HUES6 (cell line): ENCODE data around the gene TMC3.

ENCODE experiments used
- H3K27ac ChIP-seq: 2 replicates; pipeline ENCODE4 v1.7.0; 2013; ENCODE audit warnings: low read depth, mild to moderate bottlenecking, low read length, inconsistent platforms
- H3K27me3 ChIP-seq: 2 replicates; pipeline ENCODE4 v1.6.1; 2013; ENCODE audit warnings: low read length; ENCODE audit not compliant: control insufficient read depth, insufficient read depth
- H3K36me3 ChIP-seq: 2 replicates; pipeline ENCODE4 v1.6.1; 2013; ENCODE audit warnings: low read length; ENCODE audit not compliant: control insufficient read depth, insufficient read depth
- H3K4me1 ChIP-seq: 2 replicates; pipeline ENCODE4 v1.6.1; 2013; ENCODE audit warnings: low read length; ENCODE audit not compliant: control insufficient read depth, insufficient read depth
- H3K4me3 ChIP-seq: 2 replicates; pipeline ENCODE4 v1.5.1; 2013; ENCODE audit warnings: low read depth, low read length
- H3K9ac ChIP-seq: one replicate; pipeline ENCODE4 v1.6.1; 2013; ENCODE audit warnings: mild to moderate bottlenecking, low read length
- H3K9me3 ChIP-seq: 2 replicates; pipeline ENCODE4 v1.6.1; 2013; ENCODE audit warnings: low read depth, low read length; ENCODE audit not compliant: control insufficient read depth, insufficient read depth

The TMC3 gene

GRCh38 chr15:81298611-81299010 is 75.4 kb downstream of the TMC3 start:
- Histone ChIP-seq H3K9ac (no peak overlapping the region), H3K36me3 (no peaks in the 10 kb centered on the region), H3K27ac (no peak overlapping the region), H3K9me3 (no peaks in the 10 kb centered on the region), H3K4me1 (peaks cover 22% of the 10 kb centered on the region), H3K27me3 (no peaks in the 10 kb centered on the region), H3K4me3 (no peak overlapping the region)

DNA sequence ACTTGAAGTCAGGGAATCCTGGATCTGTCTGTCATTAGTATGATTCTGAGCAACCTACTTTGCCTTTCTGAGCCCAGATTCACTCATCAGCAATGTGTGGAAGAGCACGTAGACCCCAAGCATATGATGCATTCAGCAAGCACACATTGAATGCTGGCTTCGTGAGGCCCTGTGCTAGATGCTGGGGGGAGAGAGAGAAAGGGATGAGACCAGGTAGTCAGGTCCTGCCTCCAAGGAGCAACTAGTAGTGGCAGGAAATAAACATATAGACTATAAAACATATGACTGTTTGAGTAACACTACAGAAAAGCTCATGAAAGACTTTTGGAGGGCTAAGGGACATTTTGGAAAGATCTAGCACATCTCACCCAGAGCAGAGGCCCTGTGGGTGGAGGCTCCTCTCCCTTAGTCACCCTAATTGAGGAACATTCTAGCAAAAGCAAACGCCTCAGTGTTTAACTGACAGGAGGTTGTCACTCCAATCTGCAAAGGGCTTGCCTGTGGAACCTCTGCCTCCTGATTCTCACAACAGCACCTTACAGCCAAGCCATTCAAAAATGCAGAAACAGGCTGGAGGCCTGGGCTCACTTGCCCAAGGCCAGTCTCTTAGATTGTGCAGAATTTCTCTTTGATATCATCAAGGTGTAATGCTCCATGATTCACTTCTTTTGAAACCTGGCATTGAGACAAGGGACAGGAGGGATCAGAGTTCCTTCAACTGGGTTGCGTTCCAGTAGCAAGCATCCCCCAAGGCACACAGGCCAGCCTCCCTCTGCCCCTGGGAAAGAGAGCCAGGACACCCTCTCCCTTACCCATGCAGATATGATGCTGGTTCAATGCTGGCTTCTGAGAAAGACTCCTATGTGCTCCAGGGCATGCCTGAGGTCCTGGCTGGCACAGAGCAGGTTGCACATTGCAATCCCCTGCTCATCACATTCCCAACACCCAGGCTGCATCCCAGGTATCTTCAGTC is 76.1 kb downstream of the TMC3 start:
- no peaks in the 10 kb centered on the region for H3K9me3 ChIP-seq
- no peak overlapping the region for H3K27ac ChIP-seq
- H3K4me3 ChIP-seq: no peak overlapping the region
- peaks cover 20% of the 10 kb centered on the region for H3K4me1 ChIP-seq
- no peak overlapping the region for H3K9ac ChIP-seq
- no peaks in the 10 kb centered on the region for H3K36me3 ChIP-seq
- no peaks in the 10 kb centered on the region for H3K27me3 ChIP-seq

- Histone ChIP-seq H3K36me3 (no peaks in the 10 kb centered on the region), H3K27me3 (no peaks in the 10 kb centered on the region), H3K9ac (no peak overlapping the region), H3K4me1 (peaks cover 20% of the 10 kb centered on the region), H3K27ac (no peak overlapping the region), H3K4me3 (no peak overlapping the region), H3K9me3 (no peaks in the 10 kb centered on the region)
These were observed 76.9 kb downstream of the TMC3 start for GRCh38 chr15:81297147-81297572.

GRCh38 chr15:81296673-81297072 is 77.3 kb downstream of the TMC3 start:
- no peak overlapping the region for H3K4me3 ChIP-seq
- no peaks in the 10 kb centered on the region for H3K27me3 ChIP-seq
- H3K4me1 ChIP-seq: peaks cover 20% of the 10 kb centered on the region
- H3K27ac ChIP-seq: no peak overlapping the region
- no peaks in the 10 kb centered on the region for H3K9me3 ChIP-seq
- H3K9ac ChIP-seq: no peak overlapping the region
- no peaks in the 10 kb centered on the region for H3K36me3 ChIP-seq

DNA sequence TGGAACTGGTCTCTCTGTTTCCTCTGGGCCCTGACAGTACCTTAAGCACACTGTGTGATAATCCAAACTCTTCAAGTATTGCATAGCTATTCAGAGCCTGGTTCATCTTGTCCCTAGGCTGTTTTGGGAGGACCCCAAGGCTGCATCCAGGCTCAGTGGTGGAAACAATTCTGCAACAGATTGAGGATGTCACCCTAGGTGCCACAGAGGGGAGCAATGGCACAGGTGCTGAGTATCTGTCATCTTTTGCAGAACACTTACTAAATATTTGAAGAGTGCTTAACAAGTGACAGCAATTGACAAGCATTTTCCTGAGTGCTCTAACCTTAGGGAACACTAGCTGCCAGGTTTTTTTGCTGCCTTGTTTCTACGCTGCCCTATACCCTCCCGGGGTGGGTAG is 77.8 kb downstream of the TMC3 start:
- Histone ChIP-seq H3K27ac (no peak overlapping the region), H3K27me3 (no peaks in the 10 kb centered on the region), H3K4me3 (no peak overlapping the region), H3K36me3 (no peaks in the 10 kb centered on the region), H3K9ac (no peak overlapping the region), H3K9me3 (no peaks in the 10 kb centered on the region), H3K4me1 (peaks cover 20% of the 10 kb centered on the region)

DNA sequence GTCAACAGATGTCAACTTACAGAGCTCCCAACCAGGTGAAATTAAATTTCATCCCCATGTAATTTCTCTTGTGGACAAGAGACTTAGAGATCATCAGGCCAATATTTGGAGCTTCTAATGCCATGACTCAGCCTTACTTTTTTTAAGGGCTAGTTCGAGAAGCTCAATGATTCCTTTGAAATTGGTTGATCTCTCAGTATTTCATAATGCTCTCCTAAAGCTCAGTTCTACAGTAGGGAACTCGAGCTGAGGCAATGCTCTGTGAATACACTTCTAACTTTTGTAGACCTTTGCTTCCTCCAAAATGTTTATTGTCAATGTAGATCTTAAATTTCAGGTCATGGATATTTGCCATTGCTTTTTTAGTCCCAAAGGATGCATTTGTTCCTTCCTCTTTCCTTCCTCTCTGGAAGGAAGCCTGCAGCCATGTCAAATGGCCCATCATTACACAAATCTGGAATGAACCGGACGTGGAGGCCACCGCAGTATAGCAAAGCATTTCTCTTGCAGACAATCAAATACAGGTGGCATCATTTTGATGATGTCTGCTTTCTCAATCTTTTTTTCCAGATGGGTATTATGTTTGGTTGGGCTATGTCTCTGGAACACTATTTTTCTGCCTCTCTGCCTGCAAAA is 78.4 kb downstream of the TMC3 start:
- Histone ChIP-seq H3K27me3 (no peaks in the 10 kb centered on the region), H3K4me1 (peaks cover 20% of the 10 kb centered on the region), H3K9ac (no peak overlapping the region), H3K36me3 (no peaks in the 10 kb centered on the region), H3K4me3 (no peak overlapping the region), H3K9me3 (no peaks in the 10 kb centered on the region), H3K27ac (no peak overlapping the region)

GRCh38 chr15:81294516-81294880 is 79.5 kb downstream of the TMC3 start:
- H3K9me3 ChIP-seq: no peaks in the 10 kb centered on the region
- no peak overlapping the region for H3K4me3 ChIP-seq
- no peak overlapping the region for H3K27ac ChIP-seq
- no peak overlapping the region for H3K9ac ChIP-seq
- peaks cover 20% of the 10 kb centered on the region for H3K4me1 ChIP-seq
- no peaks in the 10 kb centered on the region for H3K36me3 ChIP-seq
- H3K27me3 ChIP-seq: no peaks in the 10 kb centered on the region

- Histone ChIP-seq H3K9ac (no peak overlapping the region), H3K9me3 (no peaks in the 10 kb centered on the region), H3K36me3 (no peaks in the 10 kb centered on the region), H3K27ac (no peak overlapping the region), H3K4me1 (peaks cover 20% of the 10 kb centered on the region), H3K4me3 (no peak overlapping the region), H3K27me3 (no peaks in the 10 kb centered on the region)
These were observed 80.1 kb downstream of the TMC3 start for GRCh38 chr15:81293728-81294515.

GRCh38 chr15:81292523-81293001 is 81.5 kb downstream of the TMC3 start:
- Histone ChIP-seq H3K9ac (no peak overlapping the region), H3K4me3 (no peak overlapping the region)

DNA sequence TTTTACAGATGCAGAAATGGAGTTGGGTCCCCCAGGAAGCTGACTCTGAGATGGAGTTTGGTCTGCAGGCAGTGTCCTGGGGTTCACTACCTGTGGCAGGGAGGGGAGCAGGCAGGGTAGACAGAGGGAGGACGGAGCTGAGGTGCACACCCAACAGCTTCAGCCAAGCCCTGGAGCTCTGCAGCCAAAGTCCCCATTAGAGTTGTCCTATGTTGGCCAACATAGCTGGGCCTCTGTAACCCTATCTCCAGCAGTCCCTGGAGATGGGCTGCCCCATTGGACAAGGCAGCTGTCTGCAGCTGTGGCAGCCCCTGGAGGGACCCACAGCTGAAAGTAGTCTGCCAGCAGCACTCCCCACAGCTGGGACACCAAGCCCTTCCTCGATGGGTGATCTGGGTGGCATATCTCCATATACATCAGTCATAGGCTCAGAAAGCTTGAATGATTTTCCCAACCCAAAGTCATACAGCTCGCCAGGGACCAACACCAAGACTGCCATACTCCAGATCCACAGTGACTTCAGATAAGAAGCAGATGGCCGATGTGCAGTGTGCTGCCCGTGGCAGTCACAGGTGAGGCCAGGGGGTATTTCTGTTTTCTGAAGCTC is 82.0 kb downstream of the TMC3 start:
- Histone ChIP-seq H3K4me3 (no peak overlapping the region), H3K36me3 (no peaks in the 10 kb centered on the region), H3K4me1 (peaks cover 20% of the 10 kb centered on the region), H3K9ac (no peak overlapping the region), H3K27ac (no peak overlapping the region), H3K27me3 (no peaks in the 10 kb centered on the region), H3K9me3 (no peaks in the 10 kb centered on the region)

More at GRCh38 chr15:81292523-81293001, 81.5 kb downstream of the TMC3 start:
- Histone ChIP-seq H3K4me1 (peaks cover 20% of the 10 kb centered on the region), H3K36me3 (no peaks in the 10 kb centered on the region), H3K27me3 (no peaks in the 10 kb centered on the region), H3K27ac (no peak overlapping the region), H3K9me3 (no peaks in the 10 kb centered on the region)
